Coronary artery (tissue), 2 donors: ENCODE results near the gene VPS35L.

Experiments used
- DNase-seq: peaks from one replicate; pipeline ENCODE4 v3.0.0-alpha.2; 2017; ENCODE audit warnings: low spot score
- H3K27ac ChIP-seq, 2 donors: fragments of 200-600 bp; sonication (generic); one replicate each; pipeline ENCODE4 v1.5.1; 2016 to 2019
- H3K4me3 ChIP-seq: fragments of 200-600 bp; sonication (generic); 2 replicates; pipeline ENCODE4 v1.5.1; 2016; ENCODE audit warnings: mild to moderate bottlenecking, moderate library complexity
- CTCF ChIP-seq: fragments of 200-600 bp; sonication (generic); IDR thresholded peaks from one replicate; pipeline ENCODE4 v1.5.1; 2019; ENCODE audit warnings: antibody characterized with exemption

Gene VPS35L

GRCh38 chr16:19595043-19595767 is 39.7 kb downstream of the VPS35L start:
- TF ChIP-seq CTCF: no peak
- Histone ChIP-seq H3K4me3 (no peak overlapping the region), H3K27ac (no peak overlapping the region)
- DNase-seq: no peak

GRCh38 chr16:19598805-19599510 is 43.5 kb downstream of the VPS35L start:
- no peak for DNase-seq
- no peak overlapping the region for H3K4me3 ChIP-seq
- no peak overlapping the region for H3K27ac ChIP-seq
- TF ChIP-seq CTCF: no peak

- no peak for TF ChIP-seq CTCF
- Histone ChIP-seq H3K4me3 (no peak overlapping the region), H3K27ac (no peak overlapping the region)
- no peak for DNase-seq
These were observed 44.6 kb downstream of the VPS35L start for GRCh38 chr16:19599968-19600716.

GRCh38 chr16:19601083-19601976 is 45.8 kb downstream of the VPS35L start:
- no peak for DNase-seq
- TF ChIP-seq CTCF: no peak
- H3K27ac ChIP-seq: no peak overlapping the region
- H3K4me3 ChIP-seq: no peak overlapping the region

GRCh38 chr16:19604911-19605310 is 49.4 kb downstream of the VPS35L start:
- TF ChIP-seq CTCF: no peak
- no peak for DNase-seq
- H3K27ac ChIP-seq: no peak overlapping the region
- no peak overlapping the region for H3K4me3 ChIP-seq

GRCh38 chr16:19605701-19606100 is 50.2 kb downstream of the VPS35L start:
- Histone ChIP-seq H3K4me3 (no peak overlapping the region), H3K27ac (no peak overlapping the region)
- no peak for TF ChIP-seq CTCF
- no peak for DNase-seq
